COLO668 (cell line): ENCODE measurements around the gene FIGNL2.

Source experiments
- DNase-seq: peaks from one replicate; lab custom pipeline; 2025; ENCODE audit not compliant: unreplicated experiment; lab: John Stamatoyannopoulos, UW

FIGNL2 gene

DNA sequence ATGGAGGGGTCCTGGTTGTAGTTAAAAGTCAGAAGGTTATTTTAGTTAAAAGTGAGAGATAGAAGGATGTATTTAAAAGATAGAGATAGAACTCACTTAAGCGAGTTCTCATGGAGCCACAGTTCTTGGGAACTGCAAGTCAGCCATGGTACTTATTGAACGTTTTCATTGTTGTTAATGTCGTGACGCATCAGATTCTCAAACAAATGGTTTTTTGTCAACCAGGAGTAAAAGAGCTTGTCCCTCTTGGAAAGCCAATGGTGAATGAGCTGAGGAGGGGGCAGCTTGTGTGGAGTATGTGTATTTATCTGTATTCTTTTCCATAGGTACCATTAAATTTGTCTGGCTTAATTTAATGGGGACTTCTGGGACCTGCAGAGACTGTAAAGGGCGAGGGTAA lies 68.6 kb downstream of the FIGNL2 start:
- DNase-seq = no peak

DNA sequence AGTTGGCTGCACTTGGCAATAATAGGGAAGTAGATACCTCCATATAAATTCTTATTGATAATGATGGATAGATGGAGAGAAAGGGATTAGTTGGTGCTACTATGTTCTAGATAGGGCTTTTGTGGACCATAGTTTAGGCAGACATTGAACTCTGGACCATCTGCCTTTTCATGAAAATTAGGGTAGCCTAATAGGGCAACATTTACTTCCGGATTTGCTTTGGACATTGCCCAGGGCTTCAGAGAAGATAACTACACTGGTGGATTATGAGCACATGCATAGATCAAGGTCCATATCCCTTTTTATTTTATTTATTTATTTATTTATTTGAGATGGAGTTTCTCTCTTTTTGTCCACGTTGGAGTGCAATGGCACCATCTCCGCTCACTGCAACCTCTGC lies 70.5 kb downstream of the FIGNL2 start:
- no peak for DNase-seq

GRCh38 chr12:51777457-51777856 lies 71.1 kb downstream of the FIGNL2 start:
- no peak for DNase-seq

DNA sequence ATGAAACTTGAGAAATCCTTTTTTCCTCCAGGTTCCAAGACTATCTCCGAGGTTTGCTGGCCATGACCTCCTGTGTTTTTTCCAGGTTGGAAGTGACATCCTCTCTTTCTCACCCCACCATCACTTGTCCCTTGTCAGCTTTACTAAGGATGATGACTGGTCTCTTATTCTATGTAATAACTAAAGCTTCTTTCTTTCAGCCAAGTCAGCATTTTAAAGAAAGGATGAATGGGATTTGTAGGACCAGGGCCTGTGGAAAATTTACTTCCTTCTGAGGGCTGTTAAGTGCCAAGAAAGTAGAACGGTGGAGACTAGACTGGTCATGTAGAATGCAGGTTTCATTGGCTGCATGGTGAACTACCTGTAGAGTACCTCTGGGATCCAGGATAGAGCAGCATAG lies 73.6 kb downstream of the FIGNL2 start:
- no peak for DNase-seq

GRCh38 chr12:51773145-51773869 lies 75.2 kb downstream of the FIGNL2 start:
- no peak for DNase-seq

- DNase-seq = no peak
Observed at GRCh38 chr12:51771008-51771407, 77.5 kb downstream of the FIGNL2 start.
